ENCODE measurements around the gene TMEM252.

DNA sequence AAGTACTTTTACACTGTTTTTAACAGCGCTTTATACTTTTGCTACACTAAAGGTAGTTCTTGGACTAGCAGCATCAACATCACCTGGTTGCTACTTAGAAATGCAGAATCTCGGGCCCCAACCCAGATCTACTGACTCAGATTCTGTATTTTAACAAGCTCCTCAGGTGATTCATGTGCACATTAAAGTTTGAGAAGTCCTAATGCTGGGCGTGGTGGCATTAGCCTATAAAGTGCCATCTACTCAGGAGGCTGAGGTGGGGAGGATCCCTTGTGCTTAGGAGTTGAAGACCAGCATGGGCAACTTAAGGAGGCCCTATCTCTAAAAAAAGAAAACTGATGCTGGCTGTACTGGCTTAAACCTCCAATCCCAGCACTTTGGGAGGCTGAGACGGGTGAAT lies 26.7 kb downstream of the TMEM252 start:
- TF ChIP-seq POLR2A (IDR thresholded peaks at IDR 0.05; ENCODE audit: low read length) = no peak
- TF ChIP-seq, protein P1, sequence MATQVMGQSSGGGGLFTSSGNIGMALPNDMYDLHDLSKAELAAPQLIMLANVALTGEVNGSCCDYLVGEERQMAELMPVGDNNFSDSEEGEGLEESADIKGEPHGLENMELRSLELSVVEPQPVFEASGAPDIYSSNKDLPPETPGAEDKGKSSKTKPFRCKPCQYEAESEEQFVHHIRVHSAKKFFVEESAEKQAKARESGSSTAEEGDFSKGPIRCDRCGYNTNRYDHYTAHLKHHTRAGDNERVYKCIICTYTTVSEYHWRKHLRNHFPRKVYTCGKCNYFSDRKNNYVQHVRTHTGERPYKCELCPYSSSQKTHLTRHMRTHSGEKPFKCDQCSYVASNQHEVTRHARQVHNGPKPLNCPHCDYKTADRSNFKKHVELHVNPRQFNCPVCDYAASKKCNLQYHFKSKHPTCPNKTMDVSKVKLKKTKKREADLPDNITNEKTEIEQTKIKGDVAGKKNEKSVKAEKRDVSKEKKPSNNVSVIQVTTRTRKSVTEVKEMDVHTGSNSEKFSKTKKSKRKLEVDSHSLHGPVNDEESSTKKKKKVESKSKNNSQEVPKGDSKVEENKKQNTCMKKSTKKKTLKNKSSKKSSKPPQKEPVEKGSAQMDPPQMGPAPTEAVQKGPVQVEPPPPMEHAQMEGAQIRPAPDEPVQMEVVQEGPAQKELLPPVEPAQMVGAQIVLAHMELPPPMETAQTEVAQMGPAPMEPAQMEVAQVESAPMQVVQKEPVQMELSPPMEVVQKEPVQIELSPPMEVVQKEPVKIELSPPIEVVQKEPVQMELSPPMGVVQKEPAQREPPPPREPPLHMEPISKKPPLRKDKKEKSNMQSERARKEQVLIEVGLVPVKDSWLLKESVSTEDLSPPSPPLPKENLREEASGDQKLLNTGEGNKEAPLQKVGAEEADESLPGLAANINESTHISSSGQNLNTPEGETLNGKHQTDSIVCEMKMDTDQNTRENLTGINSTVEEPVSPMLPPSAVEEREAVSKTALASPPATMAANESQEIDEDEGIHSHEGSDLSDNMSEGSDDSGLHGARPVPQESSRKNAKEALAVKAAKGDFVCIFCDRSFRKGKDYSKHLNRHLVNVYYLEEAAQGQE (IDR thresholded peaks at IDR 0.05) = no peak
- no peak for TF ChIP-seq CTCF (IDR thresholded peaks at IDR 0.05)
- no peak for TF ChIP-seq E2F6 (IDR thresholded peaks at IDR 0.05; ENCODE audit: borderline replicate concordance, low read depth)
- no peak for TF ChIP-seq NFE2L2 (conservative IDR thresholded peaks at IDR 0.05; ENCODE audit: low read length)
